ENCODE measurements around the gene OBSL1.

DNA sequence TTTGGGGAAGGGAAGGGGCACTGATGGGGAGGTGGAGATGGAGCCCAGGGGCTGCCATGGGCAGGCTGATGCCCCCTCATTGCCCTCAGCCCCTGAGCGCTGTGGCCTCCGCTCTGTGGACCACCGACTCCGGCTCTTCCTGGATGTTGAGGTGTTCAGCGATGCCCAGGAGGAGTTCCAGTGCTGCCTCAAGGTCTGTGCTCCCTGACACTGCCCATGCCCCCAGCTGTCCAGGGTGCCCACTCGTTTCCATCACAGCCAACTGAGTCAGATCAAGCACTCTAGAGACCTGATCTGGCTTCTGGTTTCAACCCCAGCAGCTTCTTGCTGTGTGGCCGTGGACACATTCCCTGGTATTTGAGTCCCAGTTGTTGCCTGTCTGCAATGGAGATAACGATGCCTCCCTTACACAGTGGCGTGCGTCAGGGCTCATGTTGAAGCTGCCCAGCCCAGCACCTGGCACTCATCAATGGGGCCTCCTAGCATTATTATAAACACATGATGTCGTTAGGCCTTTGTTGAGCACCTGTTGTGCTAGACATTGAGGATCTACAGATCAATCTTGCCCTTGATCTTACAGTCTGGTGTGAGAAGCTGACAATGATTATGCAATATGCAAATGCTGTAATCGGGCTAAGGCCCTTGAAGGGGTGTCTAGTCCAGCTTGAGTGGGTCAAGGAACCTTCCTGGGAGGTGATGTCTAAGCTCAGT, 40.7 kb upstream of the OBSL1 start:
- TF ChIP-seq EZH2 (IDR thresholded peaks at IDR 0.05), result no peak
- TF ChIP-seq POLR2AphosphoS5 (IDR thresholded peaks at IDR 0.05; ENCODE audit: borderline replicate concordance, low read depth, low read length), result no peak
- TF ChIP-seq FOXP2 (optimal IDR thresholded peaks at IDR 0.05; ENCODE audit: control extremely low read depth, extremely low read length, insufficient read depth), result no peak

Measured in SK-N-MC (cell line).